ENCODE results near the gene KRTAP10-7. TPM values are rescaled to one million over a fixed set of nuclear protein-coding genes. Genes with fewer than 3 reads are reported as not detected.

The KRTAP10-7 gene
- total and polyA plus RNA-seq, 2 of the 13 experiments (the other 11 are each of a cell fraction or from before 2014, with no cell fraction given), result not detected

GRCh38 chr21:44574457-44575306 lies 25.7 kb upstream of the KRTAP10-7 start (continued):
- TF ChIP-seq ZNF740 (CRISPR knock-in tag; IDR thresholded peaks at IDR 0.05), result 0 out of 2 replicates have a peak, but pooled peaks have one; percentile 21
- no peak for TF ChIP-seq KLF11 (CRISPR knock-in tag; IDR thresholded peaks at IDR 0.05)
- TF ChIP-seq, protein P1, sequence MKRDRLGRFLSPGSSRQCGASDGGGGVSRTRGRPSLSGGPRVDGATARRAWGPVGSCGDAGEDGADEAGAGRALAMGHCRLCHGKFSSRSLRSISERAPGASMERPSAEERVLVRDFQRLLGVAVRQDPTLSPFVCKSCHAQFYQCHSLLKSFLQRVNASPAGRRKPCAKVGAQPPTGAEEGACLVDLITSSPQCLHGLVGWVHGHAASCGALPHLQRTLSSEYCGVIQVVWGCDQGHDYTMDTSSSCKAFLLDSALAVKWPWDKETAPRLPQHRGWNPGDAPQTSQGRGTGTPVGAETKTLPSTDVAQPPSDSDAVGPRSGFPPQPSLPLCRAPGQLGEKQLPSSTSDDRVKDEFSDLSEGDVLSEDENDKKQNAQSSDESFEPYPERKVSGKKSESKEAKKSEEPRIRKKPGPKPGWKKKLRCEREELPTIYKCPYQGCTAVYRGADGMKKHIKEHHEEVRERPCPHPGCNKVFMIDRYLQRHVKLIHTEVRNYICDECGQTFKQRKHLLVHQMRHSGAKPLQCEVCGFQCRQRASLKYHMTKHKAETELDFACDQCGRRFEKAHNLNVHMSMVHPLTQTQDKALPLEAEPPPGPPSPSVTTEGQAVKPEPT (CRISPR knock-in tag; IDR thresholded peaks at IDR 0.05; ENCODE audit: low read depth), result 0 out of 2 replicates have a peak, but pooled peaks have one; percentile 26
- TF ChIP-seq NCOA1 (CRISPR knock-in tag; IDR thresholded peaks at IDR 0.05), result peak; percentile 29; the same call in 1 of the 2 replicates
- TF ChIP-seq, protein P2, sequence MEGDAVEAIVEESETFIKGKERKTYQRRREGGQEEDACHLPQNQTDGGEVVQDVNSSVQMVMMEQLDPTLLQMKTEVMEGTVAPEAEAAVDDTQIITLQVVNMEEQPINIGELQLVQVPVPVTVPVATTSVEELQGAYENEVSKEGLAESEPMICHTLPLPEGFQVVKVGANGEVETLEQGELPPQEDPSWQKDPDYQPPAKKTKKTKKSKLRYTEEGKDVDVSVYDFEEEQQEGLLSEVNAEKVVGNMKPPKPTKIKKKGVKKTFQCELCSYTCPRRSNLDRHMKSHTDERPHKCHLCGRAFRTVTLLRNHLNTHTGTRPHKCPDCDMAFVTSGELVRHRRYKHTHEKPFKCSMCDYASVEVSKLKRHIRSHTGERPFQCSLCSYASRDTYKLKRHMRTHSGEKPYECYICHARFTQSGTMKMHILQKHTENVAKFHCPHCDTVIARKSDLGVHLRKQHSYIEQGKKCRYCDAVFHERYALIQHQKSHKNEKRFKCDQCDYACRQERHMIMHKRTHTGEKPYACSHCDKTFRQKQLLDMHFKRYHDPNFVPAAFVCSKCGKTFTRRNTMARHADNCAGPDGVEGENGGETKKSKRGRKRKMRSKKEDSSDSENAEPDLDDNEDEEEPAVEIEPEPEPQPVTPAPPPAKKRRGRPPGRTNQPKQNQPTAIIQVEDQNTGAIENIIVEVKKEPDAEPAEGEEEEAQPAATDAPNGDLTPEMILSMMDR (CRISPR knock-in tag; IDR thresholded peaks at IDR 0.05), result peak; percentile 46; the same call in 1 of the 2 replicates
- TF ChIP-seq RBM39 (IDR thresholded peaks at IDR 0.05; ENCODE audit: low read depth, low read length, poor library complexity, severe bottlenecking), result no peak
- TF ChIP-seq ISL2 (CRISPR knock-in tag; IDR thresholded peaks at IDR 0.05), result 0 out of 2 replicates have a peak, but pooled peaks have one; percentile 51
- TF ChIP-seq SALL1 (CRISPR knock-in tag; IDR thresholded peaks at IDR 0.05), result peak; percentile 42; the same call in 1 of the 2 replicates
- TF ChIP-seq, protein P3, sequence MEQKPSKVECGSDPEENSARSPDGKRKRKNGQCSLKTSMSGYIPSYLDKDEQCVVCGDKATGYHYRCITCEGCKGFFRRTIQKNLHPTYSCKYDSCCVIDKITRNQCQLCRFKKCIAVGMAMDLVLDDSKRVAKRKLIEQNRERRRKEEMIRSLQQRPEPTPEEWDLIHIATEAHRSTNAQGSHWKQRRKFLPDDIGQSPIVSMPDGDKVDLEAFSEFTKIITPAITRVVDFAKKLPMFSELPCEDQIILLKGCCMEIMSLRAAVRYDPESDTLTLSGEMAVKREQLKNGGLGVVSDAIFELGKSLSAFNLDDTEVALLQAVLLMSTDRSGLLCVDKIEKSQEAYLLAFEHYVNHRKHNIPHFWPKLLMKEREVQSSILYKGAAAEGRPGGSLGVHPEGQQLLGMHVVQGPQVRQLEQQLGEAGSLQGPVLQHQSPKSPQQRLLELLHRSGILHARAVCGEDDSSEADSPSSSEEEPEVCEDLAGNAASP (CRISPR knock-in tag; IDR thresholded peaks at IDR 0.05; ENCODE audit: borderline replicate concordance), result peak; percentile 98
- no peak for TF ChIP-seq ZNF143 (CRISPR knock-in tag; IDR thresholded peaks at IDR 0.05)
- TF ChIP-seq PLRG1 (conservative IDR thresholded peaks at IDR 0.05), result no peak
- peak; percentile 67; the same call in 1 of the 2 replicates for TF ChIP-seq ZNF788 (CRISPR knock-in tag; IDR thresholded peaks at IDR 0.05; ENCODE audit: borderline replicate concordance)
- TF ChIP-seq ZNF616 (CRISPR knock-in tag; IDR thresholded peaks at IDR 0.05; ENCODE audit: low read depth), result no peak
- TF ChIP-seq ASH2L (IDR thresholded peaks at IDR 0.05; ENCODE audit: insufficient read length, low read depth, low read length), result peak; percentile 39
- no peak for TF ChIP-seq ZBTB7A (CRISPR knock-in tag; IDR thresholded peaks at IDR 0.05)
- no peak for TF ChIP-seq ZNF121 (CRISPR knock-in tag; IDR thresholded peaks at IDR 0.05)
- TF ChIP-seq, protein P4, sequence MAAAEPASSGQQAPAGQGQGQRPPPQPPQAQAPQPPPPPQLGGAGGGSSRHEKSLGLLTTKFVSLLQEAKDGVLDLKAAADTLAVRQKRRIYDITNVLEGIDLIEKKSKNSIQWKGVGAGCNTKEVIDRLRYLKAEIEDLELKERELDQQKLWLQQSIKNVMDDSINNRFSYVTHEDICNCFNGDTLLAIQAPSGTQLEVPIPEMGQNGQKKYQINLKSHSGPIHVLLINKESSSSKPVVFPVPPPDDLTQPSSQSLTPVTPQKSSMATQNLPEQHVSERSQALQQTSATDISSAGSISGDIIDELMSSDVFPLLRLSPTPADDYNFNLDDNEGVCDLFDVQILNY (CRISPR knock-in tag; conservative IDR thresholded peaks at IDR 0.05), result no peak
- TF ChIP-seq, protein P5, sequence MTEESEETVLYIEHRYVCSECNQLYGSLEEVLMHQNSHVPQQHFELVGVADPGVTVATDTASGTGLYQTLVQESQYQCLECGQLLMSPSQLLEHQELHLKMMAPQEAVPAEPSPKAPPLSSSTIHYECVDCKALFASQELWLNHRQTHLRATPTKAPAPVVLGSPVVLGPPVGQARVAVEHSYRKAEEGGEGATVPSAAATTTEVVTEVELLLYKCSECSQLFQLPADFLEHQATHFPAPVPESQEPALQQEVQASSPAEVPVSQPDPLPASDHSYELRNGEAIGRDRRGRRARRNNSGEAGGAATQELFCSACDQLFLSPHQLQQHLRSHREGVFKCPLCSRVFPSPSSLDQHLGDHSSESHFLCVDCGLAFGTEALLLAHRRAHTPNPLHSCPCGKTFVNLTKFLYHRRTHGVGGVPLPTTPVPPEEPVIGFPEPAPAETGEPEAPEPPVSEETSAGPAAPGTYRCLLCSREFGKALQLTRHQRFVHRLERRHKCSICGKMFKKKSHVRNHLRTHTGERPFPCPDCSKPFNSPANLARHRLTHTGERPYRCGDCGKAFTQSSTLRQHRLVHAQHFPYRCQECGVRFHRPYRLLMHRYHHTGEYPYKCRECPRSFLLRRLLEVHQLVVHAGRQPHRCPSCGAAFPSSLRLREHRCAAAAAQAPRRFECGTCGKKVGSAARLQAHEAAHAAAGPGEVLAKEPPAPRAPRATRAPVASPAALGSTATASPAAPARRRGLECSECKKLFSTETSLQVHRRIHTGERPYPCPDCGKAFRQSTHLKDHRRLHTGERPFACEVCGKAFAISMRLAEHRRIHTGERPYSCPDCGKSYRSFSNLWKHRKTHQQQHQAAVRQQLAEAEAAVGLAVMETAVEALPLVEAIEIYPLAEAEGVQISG (CRISPR knock-in tag; IDR thresholded peaks at IDR 0.05), result peak; percentile 48
- peak; percentile 54; the same call in 1 of the 2 replicates for TF ChIP-seq REL (CRISPR knock-in tag; conservative IDR thresholded peaks at IDR 0.05)

Data from HepG2 (cell line).